Measurements from ENCODE around the gene SPTB.

Gene SPTB

GRCh38 chr14:64788706-64789105 is 91.0 kb downstream of the SPTB start:
- TF ChIP-seq CTCF (IDR thresholded peaks at IDR 0.05; ENCODE audit: insufficient read depth, low read depth, low read length, missing control alignments), result no peak
- no peak for DNase-seq (ENCODE audit: low read depth)
- no peak overlapping the region for H3K4me3 ChIP-seq (ENCODE audit: low read depth, low read length)

GRCh38 chr14:64787619-64788018 is 92.1 kb downstream of the SPTB start:
- no peak overlapping the region for H3K4me3 ChIP-seq (ENCODE audit: low read depth, low read length)
- TF ChIP-seq CTCF (IDR thresholded peaks at IDR 0.05; ENCODE audit: insufficient read depth, low read depth, low read length, missing control alignments), result no peak
- no peak for DNase-seq (ENCODE audit: low read depth)

- DNase-seq (ENCODE audit: low read depth), result no peak
- TF ChIP-seq CTCF (IDR thresholded peaks at IDR 0.05; ENCODE audit: insufficient read depth, low read depth, low read length, missing control alignments), result no peak
Measured at GRCh38 chr14:64786296-64787149, 93.2 kb downstream of the SPTB start.

GRCh38 chr14:64784006-64784405 is 95.7 kb downstream of the SPTB start:
- TF ChIP-seq CTCF (IDR thresholded peaks at IDR 0.05; ENCODE audit: insufficient read depth, low read depth, low read length, missing control alignments), result no peak
- H3K4me3 ChIP-seq (ENCODE audit: low read depth, low read length), result no peak overlapping the region
- DNase-seq (ENCODE audit: low read depth), result no peak

More at GRCh38 chr14:64786296-64787149, 93.2 kb downstream of the SPTB start:
- H3K4me3 ChIP-seq (ENCODE audit: low read depth, low read length), result no peak overlapping the region

GRCh38 chr14:64782196-64782595 is 97.5 kb downstream of the SPTB start:
- H3K4me3 ChIP-seq (ENCODE audit: low read depth, low read length), result no peak overlapping the region
- no peak for DNase-seq (ENCODE audit: low read depth)
- TF ChIP-seq CTCF (IDR thresholded peaks at IDR 0.05; ENCODE audit: insufficient read depth, low read depth, low read length, missing control alignments), result no peak

GRCh38 chr14:64779472-64779871 is 100.2 kb downstream of the SPTB start:
- DNase-seq (ENCODE audit: low read depth), result no peak
- no peak overlapping the region for H3K4me3 ChIP-seq (ENCODE audit: low read depth, low read length)
- no peak for TF ChIP-seq CTCF (IDR thresholded peaks at IDR 0.05; ENCODE audit: insufficient read depth, low read depth, low read length, missing control alignments)

Data from GM12865 (cell line).